NCI-H226 (cell line): Measurements from ENCODE around the gene DNMT3B.

ENCODE experiments used
- DNase-seq: peaks from one replicate; pipeline ENCODE4 v3.0.0-alpha.2; 2015

Gene DNMT3B

GRCh38 chr20:32828029-32828680 is 66.0 kb downstream of the DNMT3B start:
- DNase-seq: no peak

- DNase-seq: no peak
Observed at GRCh38 chr20:32829311-32830005, 67.3 kb downstream of the DNMT3B start.

- DNase-seq: no peak
Observed at GRCh38 chr20:32830437-32830836, 68.3 kb downstream of the DNMT3B start.

GRCh38 chr20:32831982-32832381 is 69.8 kb downstream of the DNMT3B start:
- DNase-seq: no peak

GRCh38 chr20:32832664-32833063 is 70.5 kb downstream of the DNMT3B start:
- DNase-seq: no peak

- no peak for DNase-seq
Observed at GRCh38 chr20:32834972-32835371, 72.8 kb downstream of the DNMT3B start.

GRCh38 chr20:32837157-32837556 is 75.0 kb downstream of the DNMT3B start:
- no peak for DNase-seq

- no peak for DNase-seq
Observed at GRCh38 chr20:32839227-32839981, 77.2 kb downstream of the DNMT3B start.

GRCh38 chr20:32839982-32840285 is 77.7 kb downstream of the DNMT3B start:
- no peak for DNase-seq

- no peak for DNase-seq
Observed at GRCh38 chr20:32841174-32841573, 79.0 kb downstream of the DNMT3B start.

GRCh38 chr20:32841632-32842031 is 79.4 kb downstream of the DNMT3B start:
- no peak for DNase-seq

GRCh38 chr20:32842688-32843524 is 80.7 kb downstream of the DNMT3B start:
- DNase-seq: no peak

GRCh38 chr20:32845786-32846185 is 83.6 kb downstream of the DNMT3B start:
- no peak for DNase-seq

- DNase-seq: no peak
Observed at GRCh38 chr20:32846852-32847251, 84.7 kb downstream of the DNMT3B start.

- DNase-seq: no peak
Observed at GRCh38 chr20:32847964-32848363, 85.8 kb downstream of the DNMT3B start.

GRCh38 chr20:32848846-32849245 is 86.7 kb downstream of the DNMT3B start:
- no peak for DNase-seq

- no peak for DNase-seq
Observed at GRCh38 chr20:32849577-32849976, 87.4 kb downstream of the DNMT3B start.

GRCh38 chr20:32855387-32855786 is 93.2 kb downstream of the DNMT3B start:
- no peak for DNase-seq

GRCh38 chr20:32858189-32858588 is 96.0 kb downstream of the DNMT3B start:
- DNase-seq: no peak
